Adrenal gland (tissue), 5 donors: Measurements from ENCODE around the gene DDX51.

ENCODE experiments used
- CTCF ChIP-seq, 6 experiments: fragments of 450-650 bp in 4 of 6; fragments of 200-600 bp in 2 of 6; sonication (generic) in 1 of 6; IDR thresholded peaks; 1 replicate in 5 of 6; 2 replicates in 1 of 6; pipeline versions ENCODE4 v1.5.1 to v1.8.0; 2016 to 2021; ENCODE audit warnings: antibody characterized with exemption in 6 of 6, mild to moderate bottlenecking in 2 of 6, moderate library complexity in 1 of 6
- POLR2A ChIP-seq, 2 donors: fragments of 450-650 bp; IDR thresholded peaks; one replicate each; pipeline ENCODE4 v1.6.1; 2017; ENCODE audit warnings: antibody characterized with exemption in 2 of 2, mild to moderate bottlenecking in 2 of 2, moderate library complexity in 1 of 2
- donor health status: DM: no; HTN: no; CAD: no.

GRCh38 chr12:132163911-132164288, 19.8 kb upstream of the DDX51 start:
- TF ChIP-seq CTCF (IDR thresholded peaks at IDR 0.05) (peak in 2 of 6 experiments; percentile 7 to 26), POLR2A (IDR thresholded peaks at IDR 0.05) (no peak)
